HG03060 (cell line): ENCODE results near the gene SERPIND1.

ENCODE experiments used
- ATAC-seq: cut with Tn5 transposase; IDR thresholded peaks from one replicate; pipeline ENCODE4 v1.9.1; 2021; ENCODE audit warnings: low read depth, moderate number of reproducible peaks; ENCODE audit not compliant: unreplicated experiment

SERPIND1 gene

GRCh38 chr22:20771918-20772625 lies 1.8 kb upstream of the SERPIND1 start:
- ATAC-seq = no peak

- ATAC-seq = no peak
Observed at GRCh38 chr22:20774882-20775281, 969 bp downstream of the SERPIND1 start.

GRCh38 chr22:20775342-20775895 lies 1.5 kb downstream of the SERPIND1 start:
- ATAC-seq = no peak

- no peak for ATAC-seq
Observed at GRCh38 chr22:20776624-20777405, 2.9 kb downstream of the SERPIND1 start.

- no peak for ATAC-seq
Observed at GRCh38 chr22:20777420-20778177, 3.7 kb downstream of the SERPIND1 start.

GRCh38 chr22:20779014-20779817 lies 5.3 kb downstream of the SERPIND1 start:
- no peak for ATAC-seq

- no peak for ATAC-seq
Observed at GRCh38 chr22:20779818-20780158, 5.9 kb downstream of the SERPIND1 start.

- no peak for ATAC-seq
Observed at GRCh38 chr22:20781272-20781990, 7.5 kb downstream of the SERPIND1 start.

- no peak for ATAC-seq
Observed at GRCh38 chr22:20782083-20782482, 8.2 kb downstream of the SERPIND1 start.

- no peak for ATAC-seq
Observed at GRCh38 chr22:20782596-20783299, 8.8 kb downstream of the SERPIND1 start.

GRCh38 chr22:20783300-20783673 lies 9.4 kb downstream of the SERPIND1 start:
- ATAC-seq = no peak

- no peak for ATAC-seq
Observed at GRCh38 chr22:20783844-20784723, 10.2 kb downstream of the SERPIND1 start.

GRCh38 chr22:20785415-20785814 lies 11.5 kb downstream of the SERPIND1 start:
- ATAC-seq = no peak

- ATAC-seq = no peak
Observed at GRCh38 chr22:20786048-20786447, 12.1 kb downstream of the SERPIND1 start.

GRCh38 chr22:20786536-20786979 lies 12.6 kb downstream of the SERPIND1 start:
- ATAC-seq = no peak

GRCh38 chr22:20787223-20787622 lies 13.3 kb downstream of the SERPIND1 start:
- no peak for ATAC-seq

GRCh38 chr22:20787746-20788626 lies 14.1 kb downstream of the SERPIND1 start:
- no peak for ATAC-seq
